ENCODE data around the gene SLC25A42. TPM values are rescaled to one million over a fixed set of nuclear protein-coding genes. Genes with fewer than 3 reads are reported as not detected.
"Not testable (repeated sequence)": the region's sequence is repeated elsewhere in the genome, so short reads cannot be mapped to it uniquely, and the experiment has no call there.

SLC25A42 gene
- polyA plus RNA-seq, 1 donor: 12.9 TPM

- Histone ChIP-seq H3K27ac (ENCODE audit: low read length) (no peak overlapping the region), H3K36me3 (ENCODE audit: control insufficient read depth, insufficient read depth, low read length) (no peaks in the 10 kb centered on the region), H3K27me3 (ENCODE audit: control insufficient read depth, insufficient read depth, low read length) (no peaks in the 10 kb centered on the region), H3K9me3 (ENCODE audit: control insufficient read depth, low read depth, low read length) (no peaks in the 10 kb centered on the region), H3K4me1 (ENCODE audit: control insufficient read depth, insufficient read depth, low read length) (no peaks in the 10 kb centered on the region), H3K4me3 (ENCODE audit: low read length) (no peak overlapping the region)
- no peak for DNase-seq
- 100% methylated on average over 1 of the region's 2 CpGs for WGBS (ENCODE audit: insufficient coverage, low lambda C conversion rate)
Measured at GRCh38 chr19:19087676-19088075, 23.9 kb downstream of the SLC25A42 start.

- no peaks in the 10 kb centered on the region for H3K27me3 ChIP-seq (ENCODE audit: control insufficient read depth, insufficient read depth, low read length)
- peak overlapping the region; percentile 83 for H3K27ac ChIP-seq (ENCODE audit: low read length)
- peak; percentile 57 to 78 for DNase-seq
- H3K9me3 ChIP-seq (ENCODE audit: control insufficient read depth, low read depth, low read length): no peaks in the 10 kb centered on the region
- peaks cover 3% of the 10 kb centered on the region for H3K36me3 ChIP-seq (ENCODE audit: control insufficient read depth, insufficient read depth, low read length)
- H3K4me3 ChIP-seq (ENCODE audit: low read length): no peak overlapping the region
- no CpG with 5 or more reads among the region's 7 CpGs for WGBS (ENCODE audit: insufficient coverage, low lambda C conversion rate)
- peaks cover 43% of the 10 kb centered on the region for H3K4me1 ChIP-seq (ENCODE audit: control insufficient read depth, insufficient read depth, low read length)
Measured at GRCh38 chr19:19094513-19094912, 30.7 kb downstream of the SLC25A42 start.

- H3K36me3 ChIP-seq (ENCODE audit: control insufficient read depth, insufficient read depth, low read length): peaks cover 3% of the 10 kb centered on the region
- H3K4me3 ChIP-seq (ENCODE audit: low read length): no peak overlapping the region
- no peaks in the 10 kb centered on the region for H3K27me3 ChIP-seq (ENCODE audit: control insufficient read depth, insufficient read depth, low read length)
- no peak for DNase-seq
- WGBS (ENCODE audit: insufficient coverage, low lambda C conversion rate): 0% methylated on average over 1 of the region's 11 CpGs
- peaks cover 44% of the 10 kb centered on the region for H3K4me1 ChIP-seq (ENCODE audit: control insufficient read depth, insufficient read depth, low read length)
- H3K9me3 ChIP-seq (ENCODE audit: control insufficient read depth, low read depth, low read length): no peaks in the 10 kb centered on the region
- H3K27ac ChIP-seq (ENCODE audit: low read length): peak overlapping the region; percentile 4
Measured at GRCh38 chr19:19095691-19096090, 31.9 kb downstream of the SLC25A42 start.

- Histone ChIP-seq H3K27me3 (ENCODE audit: control insufficient read depth, insufficient read depth, low read length) (no peaks in the 10 kb centered on the region), H3K4me1 (ENCODE audit: control insufficient read depth, insufficient read depth, low read length) (peaks cover 52% of the 10 kb centered on the region), H3K27ac (ENCODE audit: low read length) (peak overlapping the region; percentile 84), H3K36me3 (ENCODE audit: control insufficient read depth, insufficient read depth, low read length) (peaks cover 5% of the 10 kb centered on the region), H3K4me3 (ENCODE audit: low read length) (no peak overlapping the region), H3K9me3 (ENCODE audit: control insufficient read depth, low read depth, low read length) (no peaks in the 10 kb centered on the region)
- WGBS (ENCODE audit: insufficient coverage, low lambda C conversion rate): no CpG with 5 or more reads among the region's 24 CpGs
- DNase-seq: peak; percentile 98 to 99
Measured at GRCh38 chr19:19096641-19097627, 33.1 kb downstream of the SLC25A42 start.

GRCh38 chr19:19098084-19098702 is 34.4 kb downstream of the SLC25A42 start:
- no peak for DNase-seq
- H3K9me3 ChIP-seq (ENCODE audit: control insufficient read depth, low read depth, low read length): no peaks in the 10 kb centered on the region
- no peak overlapping the region for H3K27ac ChIP-seq (ENCODE audit: low read length)
- no peaks in the 10 kb centered on the region for H3K27me3 ChIP-seq (ENCODE audit: control insufficient read depth, insufficient read depth, low read length)
- peaks cover 60% of the 10 kb centered on the region for H3K4me1 ChIP-seq (ENCODE audit: control insufficient read depth, insufficient read depth, low read length)
- H3K36me3 ChIP-seq (ENCODE audit: control insufficient read depth, insufficient read depth, low read length): peaks cover 5% of the 10 kb centered on the region
- no peak overlapping the region for H3K4me3 ChIP-seq (ENCODE audit: low read length)
- no CpG with 5 or more reads among the region's 9 CpGs for WGBS (ENCODE audit: insufficient coverage, low lambda C conversion rate)

- Histone ChIP-seq H3K9me3 (ENCODE audit: control insufficient read depth, low read depth, low read length) (no peaks in the 10 kb centered on the region), H3K36me3 (ENCODE audit: control insufficient read depth, insufficient read depth, low read length) (peaks cover 5% of the 10 kb centered on the region), H3K4me3 (ENCODE audit: low read length) (no peak overlapping the region), H3K27ac (ENCODE audit: low read length) (peak overlapping the region; percentile 32), H3K4me1 (ENCODE audit: control insufficient read depth, insufficient read depth, low read length) (peaks cover 64% of the 10 kb centered on the region), H3K27me3 (ENCODE audit: control insufficient read depth, insufficient read depth, low read length) (no peaks in the 10 kb centered on the region)
- peak in 1 of 2 donors; percentile 52 for DNase-seq
- WGBS (ENCODE audit: insufficient coverage, low lambda C conversion rate): no CpG with 5 or more reads among the region's 18 CpGs
Measured at GRCh38 chr19:19098703-19099632, 35.2 kb downstream of the SLC25A42 start.

DNA sequence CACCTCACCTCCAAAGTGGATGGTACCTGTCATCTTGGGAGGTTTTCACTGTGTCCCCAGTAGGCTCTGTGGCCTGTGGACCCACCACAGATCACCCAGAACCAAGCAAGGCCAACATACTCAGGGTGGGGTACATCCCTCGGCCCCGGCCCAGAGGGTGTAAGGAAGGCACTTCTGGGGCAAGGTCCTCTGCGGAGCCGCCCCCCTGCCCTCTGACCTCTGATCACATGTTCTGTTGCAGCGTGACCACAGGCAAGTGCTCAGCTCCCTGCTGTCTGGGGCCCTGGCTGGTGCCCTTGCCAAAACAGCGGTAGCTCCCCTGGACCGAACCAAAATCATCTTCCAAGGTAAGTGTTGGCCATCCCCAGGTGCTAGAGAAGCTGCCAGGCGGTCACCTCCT is 37.7 kb downstream of the SLC25A42 start:
- WGBS (ENCODE audit: insufficient coverage, low lambda C conversion rate): no CpG with 5 or more reads among the region's 8 CpGs
- DNase-seq: peak; percentile 47 to 77
- Histone ChIP-seq H3K27ac (ENCODE audit: low read length) (peak overlapping the region; percentile 70), H3K4me1 (ENCODE audit: control insufficient read depth, insufficient read depth, low read length) (peaks cover 62% of the 10 kb centered on the region), H3K36me3 (ENCODE audit: control insufficient read depth, insufficient read depth, low read length) (peaks cover 5% of the 10 kb centered on the region), H3K4me3 (ENCODE audit: low read length) (no peak overlapping the region), H3K9me3 (ENCODE audit: control insufficient read depth, low read depth, low read length) (no peaks in the 10 kb centered on the region), H3K27me3 (ENCODE audit: control insufficient read depth, insufficient read depth, low read length) (no peaks in the 10 kb centered on the region)

GRCh38 chr19:19102566-19102965 is 38.8 kb downstream of the SLC25A42 start:
- not testable (repeated sequence) for H3K36me3 ChIP-seq (ENCODE audit: control insufficient read depth, insufficient read depth, low read length); H3K4me3 ChIP-seq (ENCODE audit: low read length); H3K27me3 ChIP-seq (ENCODE audit: control insufficient read depth, insufficient read depth, low read length); DNase-seq; H3K27ac ChIP-seq (ENCODE audit: low read length); H3K9me3 ChIP-seq (ENCODE audit: control insufficient read depth, low read depth, low read length)
- peaks cover 55% of the 10 kb centered on the region for H3K4me1 ChIP-seq (ENCODE audit: control insufficient read depth, insufficient read depth, low read length)
- WGBS (ENCODE audit: insufficient coverage, low lambda C conversion rate): no CpG with 5 or more reads among the region's 10 CpGs

DNA sequence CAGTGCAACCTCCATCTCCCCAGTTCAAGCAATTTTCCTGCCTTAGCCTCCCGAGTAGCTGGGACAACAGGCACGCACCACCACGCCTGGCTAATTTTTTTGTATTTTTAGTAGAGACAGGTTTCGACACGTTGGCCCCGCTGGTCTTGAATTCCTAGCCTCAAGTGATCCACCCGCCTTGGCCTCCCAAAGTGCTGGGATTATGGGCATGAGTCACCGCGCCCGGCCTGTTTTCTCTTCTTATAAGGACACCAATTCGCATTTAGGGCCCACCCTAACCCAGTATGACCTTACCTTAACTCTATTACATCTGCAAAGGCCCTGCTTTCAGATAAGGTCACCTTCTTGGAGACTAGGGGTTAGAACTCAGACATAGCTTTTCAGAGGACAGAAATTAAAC is 39.4 kb downstream of the SLC25A42 start:
- 100% methylated on average over 4 of the region's 11 CpGs for WGBS (ENCODE audit: insufficient coverage, low lambda C conversion rate)
- H3K4me1 ChIP-seq (ENCODE audit: control insufficient read depth, insufficient read depth, low read length): peaks cover 51% of the 10 kb centered on the region
- H3K4me3 ChIP-seq (ENCODE audit: low read length): no peak overlapping the region
- H3K27ac ChIP-seq (ENCODE audit: low read length): no peak overlapping the region
- peaks cover 12% of the 10 kb centered on the region for H3K36me3 ChIP-seq (ENCODE audit: control insufficient read depth, insufficient read depth, low read length)
- H3K9me3 ChIP-seq (ENCODE audit: control insufficient read depth, low read depth, low read length): no peaks in the 10 kb centered on the region
- H3K27me3 ChIP-seq (ENCODE audit: control insufficient read depth, insufficient read depth, low read length): no peaks in the 10 kb centered on the region
- DNase-seq: no peak
